PC-3 (cell line): ENCODE data around the gene ZBTB12. TPM values are rescaled to one million over a fixed set of nuclear protein-coding genes. Genes with fewer than 3 reads are reported as not detected.

Source experiments
- ATAC-seq: fragments of 200-7000 bp; cut with Tn5 transposase; 2 replicates; pipeline ENCODE4 v1.9.1; 2020; ENCODE audit warnings: mild to moderate bottlenecking, moderate library complexity
- BruUV-seq: library from RNA; stranded (reverse); fragments of 400-500 nt; replicated peaks from 2 replicates; lab custom pipeline; 2021; lab: Mats Ljungman, UMichigan
- CTCF ChIA-PET: fragments of 300-600 bp; sonication (Branson Sonifier 250); formaldehyde crosslinking; loops from one replicate; lab custom pipeline; 2022; ENCODE audit warnings: antibody characterized with exemption; lab: Charles Lee
- POLR2A ChIA-PET: fragments of 300-600 bp; sonication (Branson Sonifier 250); formaldehyde crosslinking; loops from one replicate; lab custom pipeline; 2022; ENCODE audit warnings: antibody characterized with exemption; ENCODE audit not compliant: unreplicated experiment; lab: Charles Lee
- DNase-seq: peaks from one replicate; pipeline ENCODE4 v3.0.0-alpha.2; 2015
- H2AFZ ChIP-seq: fragments of 300-600 bp; sonication (generic); 2 replicates; pipeline ENCODE4 v1.6.0; 2016; ENCODE audit warnings: antibody characterized with exemption, low read length
- H3F3A ChIP-seq: fragments of 300-600 bp; sonication (generic); one replicate; pipeline ENCODE4 v1.6.0; 2017; ENCODE audit warnings: antibody characterized with exemption, low read length, control low read depth, mild to moderate bottlenecking; ENCODE audit not compliant: unreplicated experiment
- H3K27ac ChIP-seq: fragments of 300-600 bp; sonication (generic); 2 replicates; pipeline ENCODE4 v1.5.1; 2016; ENCODE audit warnings: mild to moderate bottlenecking, low read length
- H3K27me3 ChIP-seq: fragments of 300-600 bp; sonication (generic); 2 replicates; pipeline ENCODE4 v1.6.1; 2016; ENCODE audit warnings: low read length, mixed read lengths
- H3K36me3 ChIP-seq: fragments of 300-600 bp; sonication (generic); 2 replicates; pipeline ENCODE4 v1.6.1; 2016; ENCODE audit warnings: low read depth, mixed run types, low read length, mixed read lengths
- H3K4me1 ChIP-seq: fragments of 300-600 bp; sonication (generic); 2 replicates; pipeline ENCODE4 v1.5.1; 2016; ENCODE audit warnings: low read length; ENCODE audit not compliant: insufficient read depth
- H3K4me2 ChIP-seq: fragments of 300-600 bp; sonication (generic); 2 replicates; pipeline ENCODE4 v1.6.0; 2016; ENCODE audit warnings: low read length
- H3K4me3 ChIP-seq: fragments of 300-600 bp; sonication (generic); 2 replicates; pipeline ENCODE4 v1.5.1; 2016; ENCODE audit warnings: mild to moderate bottlenecking, low read length, mixed read lengths
- H3K79me2 ChIP-seq: fragments of 300-600 bp; sonication (generic); 2 replicates; pipeline ENCODE4 v1.6.1; 2017; ENCODE audit warnings: low read length, mixed read lengths
- H3K9ac ChIP-seq: fragments of 300-600 bp; sonication (generic); 2 replicates; pipeline ENCODE4 v1.6.0; 2016; ENCODE audit warnings: mild to moderate bottlenecking, low read length
- H3K9me2 ChIP-seq: fragments of 300-600 bp; sonication (generic); replicated peaks from 2 replicates; pipeline ENCODE4 v1.6.1; 2016; ENCODE audit warnings: mixed run types, low read length, mixed read lengths
- H3K9me3 ChIP-seq: fragments of 300-600 bp; sonication (generic); 2 replicates; pipeline ENCODE4 v1.6.1; 2016; ENCODE audit warnings: low read length, mixed read lengths
- H4K20me1 ChIP-seq: fragments of 300-600 bp; sonication (generic); 2 replicates; pipeline ENCODE4 v1.6.1; 2016; ENCODE audit warnings: low read length, mixed read lengths
- EZH2 ChIP-seq: fragments of 300-600 bp; sonication (generic); IDR thresholded peaks from one replicate; pipeline ENCODE4 v1.6.1; 2017; ENCODE audit warnings: antibody characterized with exemption, mild to moderate bottlenecking, low read length; ENCODE audit not compliant: unreplicated experiment
- EZH2phosphoT487 ChIP-seq: fragments of 300-600 bp; sonication (generic); IDR thresholded peaks from 2 replicates; pipeline ENCODE4 v1.6.1; 2018; ENCODE audit warnings: mild to moderate bottlenecking, antibody characterized with exemption, low read length, borderline replicate concordance
- intact Hi-C: fragments of 100-400 bp; cut with micrococcal nuclease; formaldehyde crosslinking; loops from 2 replicates; pipeline ENCODE4 v1.9.0; 2023
- total RNA-seq: library from RNA; depleted of rRNA; stranded (reverse); fragments of >200 nt; gene quantifications from 2 replicates; pipeline ENCODE4 v1.2.3, GENCODE V29; 2014
- TF ChIP-seq, protein P1 (sequence below): fragments of 300-600 bp; sonication (generic); conservative IDR thresholded peaks from 2 replicates; pipeline ENCODE4 v1.5.1; 2017; ENCODE audit warnings: antibody characterized with exemption, low read depth, mild to moderate bottlenecking, low read length

ZBTB12 gene
- total RNA-seq, 1 experiment from 2014 or later: 5.4 TPM

DNA sequence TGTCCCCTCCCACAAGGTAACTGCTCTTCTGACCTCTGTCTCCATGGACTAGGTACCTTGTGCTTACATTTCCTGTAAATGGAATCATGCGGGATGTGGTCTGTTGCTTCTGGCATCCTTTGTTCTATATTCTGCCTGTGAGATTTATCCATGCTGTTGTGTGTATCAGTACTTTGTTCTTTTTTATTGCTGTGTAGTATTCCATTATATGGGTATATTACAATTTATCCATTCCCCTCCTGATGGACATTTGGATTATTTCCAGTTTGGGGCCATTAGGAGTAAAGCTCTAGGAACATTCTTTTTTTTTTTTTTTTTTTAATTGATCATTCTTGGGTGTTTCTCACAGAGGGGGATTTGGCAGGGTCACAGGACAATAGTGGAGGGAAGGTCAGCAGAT lies 29.1 kb upstream of the ZBTB12 start:
- no peak overlapping the region for H3K27ac ChIP-seq
- H3K9me2 ChIP-seq: no peaks in the 10 kb centered on the region
- no peak overlapping the region for H3K4me3 ChIP-seq
- H3K4me1 ChIP-seq: no peaks in the 10 kb centered on the region
- TF ChIP-seq, protein P1, sequence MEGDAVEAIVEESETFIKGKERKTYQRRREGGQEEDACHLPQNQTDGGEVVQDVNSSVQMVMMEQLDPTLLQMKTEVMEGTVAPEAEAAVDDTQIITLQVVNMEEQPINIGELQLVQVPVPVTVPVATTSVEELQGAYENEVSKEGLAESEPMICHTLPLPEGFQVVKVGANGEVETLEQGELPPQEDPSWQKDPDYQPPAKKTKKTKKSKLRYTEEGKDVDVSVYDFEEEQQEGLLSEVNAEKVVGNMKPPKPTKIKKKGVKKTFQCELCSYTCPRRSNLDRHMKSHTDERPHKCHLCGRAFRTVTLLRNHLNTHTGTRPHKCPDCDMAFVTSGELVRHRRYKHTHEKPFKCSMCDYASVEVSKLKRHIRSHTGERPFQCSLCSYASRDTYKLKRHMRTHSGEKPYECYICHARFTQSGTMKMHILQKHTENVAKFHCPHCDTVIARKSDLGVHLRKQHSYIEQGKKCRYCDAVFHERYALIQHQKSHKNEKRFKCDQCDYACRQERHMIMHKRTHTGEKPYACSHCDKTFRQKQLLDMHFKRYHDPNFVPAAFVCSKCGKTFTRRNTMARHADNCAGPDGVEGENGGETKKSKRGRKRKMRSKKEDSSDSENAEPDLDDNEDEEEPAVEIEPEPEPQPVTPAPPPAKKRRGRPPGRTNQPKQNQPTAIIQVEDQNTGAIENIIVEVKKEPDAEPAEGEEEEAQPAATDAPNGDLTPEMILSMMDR: no peak
- no peak for TF ChIP-seq EZH2phosphoT487
- TF ChIP-seq EZH2: no peak
- CTCF ChIA-PET: no interaction called here
- no peak for ATAC-seq
- H3K9ac ChIP-seq: no peak overlapping the region
- intact Hi-C loops: no loop called here
- H2AFZ ChIP-seq: no peak overlapping the region
- no peaks in the 10 kb centered on the region for H4K20me1 ChIP-seq
- H3K9me3 ChIP-seq: no peaks in the 10 kb centered on the region
- H3K4me2 ChIP-seq: no peak overlapping the region
- no peaks in the 10 kb centered on the region for H3K36me3 ChIP-seq
- no peak for DNase-seq
- no TSS peak for BruUV-seq
- H3K27me3 ChIP-seq: no peaks in the 10 kb centered on the region
- H3K79me2 ChIP-seq: no peaks in the 10 kb centered on the region
- POLR2A ChIA-PET: no interaction called here
- no peaks in the 10 kb centered on the region for H3F3A ChIP-seq

DNA sequence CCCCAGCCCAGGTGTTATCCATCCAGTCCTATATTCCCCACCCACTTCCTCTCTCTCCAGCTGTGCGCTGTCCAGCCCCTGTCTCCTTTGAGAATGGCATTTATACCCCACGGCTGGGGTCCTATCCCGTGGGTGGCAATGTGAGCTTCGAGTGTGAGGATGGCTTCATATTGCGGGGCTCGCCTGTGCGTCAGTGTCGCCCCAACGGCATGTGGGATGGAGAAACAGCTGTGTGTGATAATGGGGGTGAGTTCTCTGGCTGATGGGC lies 26.7 kb upstream of the ZBTB12 start:
- ATAC-seq: no peak
- TF ChIP-seq, protein P1: no peak
- TF ChIP-seq EZH2: no peak
- H3F3A ChIP-seq: no peaks in the 10 kb centered on the region
- H3K9ac ChIP-seq: no peak overlapping the region
- no peaks in the 10 kb centered on the region for H3K9me2 ChIP-seq
- DNase-seq: no peak
- no peak overlapping the region for H3K4me3 ChIP-seq
- no peaks in the 10 kb centered on the region for H3K9me3 ChIP-seq
- no peaks in the 10 kb centered on the region for H3K27me3 ChIP-seq
- H3K36me3 ChIP-seq: no peaks in the 10 kb centered on the region
- H3K79me2 ChIP-seq: no peaks in the 10 kb centered on the region
- H3K27ac ChIP-seq: no peak overlapping the region
- BruUV-seq: no TSS peak
- H2AFZ ChIP-seq: no peak overlapping the region
- POLR2A ChIA-PET: no interaction called here
- no peak overlapping the region for H3K4me2 ChIP-seq
- intact Hi-C loops: no loop called here
- no peaks in the 10 kb centered on the region for H3K4me1 ChIP-seq
- CTCF ChIA-PET: no interaction called here
- H4K20me1 ChIP-seq: no peaks in the 10 kb centered on the region

- Histone ChIP-seq H3K79me2 (no peaks in the 10 kb centered on the region), H3F3A (no peaks in the 10 kb centered on the region), H3K4me3 (no peak overlapping the region), H3K9me3 (no peaks in the 10 kb centered on the region), H3K27me3 (no peaks in the 10 kb centered on the region), H3K9ac (no peak overlapping the region), H3K27ac (no peak overlapping the region), H3K4me2 (no peak overlapping the region), H3K9me2 (no peaks in the 10 kb centered on the region), H3K36me3 (no peaks in the 10 kb centered on the region), H2AFZ (no peak overlapping the region), H4K20me1 (no peaks in the 10 kb centered on the region), H3K4me1 (no peaks in the 10 kb centered on the region)
- TF ChIP-seq EZH2phosphoT487: no peak
- TF ChIP-seq EZH2: no peak
- TF ChIP-seq, protein P1: no peak
- intact Hi-C loops: no loop called here
- BruUV-seq: no TSS peak
- DNase-seq: no peak
- no peak for ATAC-seq
- ChIA-PET POLR2A (no interaction called here), CTCF (no interaction called here)
These were observed 26.2 kb upstream of the ZBTB12 start for GRCh38 chr6:31927863-31928671.
